ENCODE data around the gene INF2. TPM values are rescaled to one million over a fixed set of nuclear protein-coding genes. Genes with fewer than 3 reads are reported as not detected.

INF2 gene
- total RNA-seq, 1 experiment from 2014 or later = 70.9 TPM

GRCh38 chr14:104675447-104675846, 14.0 kb upstream of the INF2 start:
- Histone ChIP-seq H3K27me3 (replicated peaks; ENCODE audit: insufficient read depth, low read depth, low read length, poor library complexity) (no peaks in the 10 kb centered on the region), H3K9me3 (ENCODE audit: low read depth, low read length, poor library complexity, severe bottlenecking) (no peaks in the 10 kb centered on the region), H3K4me1 (ENCODE audit: insufficient read depth, low read length, poor library complexity, severe bottlenecking) (peaks cover 33% of the 10 kb centered on the region), H3K27ac (ENCODE audit: low read depth, low read length, poor library complexity, severe bottlenecking) (no peak overlapping the region), H3K4me3 (ENCODE audit: low read depth, low read length, poor library complexity, severe bottlenecking) (no peak overlapping the region), H3K36me3 (ENCODE audit: insufficient read depth, low read length, poor library complexity, severe bottlenecking) (no peaks in the 10 kb centered on the region)
- ChIA-PET POLR2A (ENCODE audit: low non-redundant PET) (no interaction called here), CTCF (no interaction called here)
- TF ChIP-seq, protein P1, sequence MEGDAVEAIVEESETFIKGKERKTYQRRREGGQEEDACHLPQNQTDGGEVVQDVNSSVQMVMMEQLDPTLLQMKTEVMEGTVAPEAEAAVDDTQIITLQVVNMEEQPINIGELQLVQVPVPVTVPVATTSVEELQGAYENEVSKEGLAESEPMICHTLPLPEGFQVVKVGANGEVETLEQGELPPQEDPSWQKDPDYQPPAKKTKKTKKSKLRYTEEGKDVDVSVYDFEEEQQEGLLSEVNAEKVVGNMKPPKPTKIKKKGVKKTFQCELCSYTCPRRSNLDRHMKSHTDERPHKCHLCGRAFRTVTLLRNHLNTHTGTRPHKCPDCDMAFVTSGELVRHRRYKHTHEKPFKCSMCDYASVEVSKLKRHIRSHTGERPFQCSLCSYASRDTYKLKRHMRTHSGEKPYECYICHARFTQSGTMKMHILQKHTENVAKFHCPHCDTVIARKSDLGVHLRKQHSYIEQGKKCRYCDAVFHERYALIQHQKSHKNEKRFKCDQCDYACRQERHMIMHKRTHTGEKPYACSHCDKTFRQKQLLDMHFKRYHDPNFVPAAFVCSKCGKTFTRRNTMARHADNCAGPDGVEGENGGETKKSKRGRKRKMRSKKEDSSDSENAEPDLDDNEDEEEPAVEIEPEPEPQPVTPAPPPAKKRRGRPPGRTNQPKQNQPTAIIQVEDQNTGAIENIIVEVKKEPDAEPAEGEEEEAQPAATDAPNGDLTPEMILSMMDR (conservative IDR thresholded peaks at IDR 0.05; ENCODE audit: low read depth, low read length) = no peak
- intact Hi-C loops (cut with micrococcal nuclease; ENCODE audit: unreplicated experiment) = no loop called here
- BruUV-seq (replicated peaks) = no TSS peak
- no peak for DNase-seq (ENCODE audit: low spot score)

DNA sequence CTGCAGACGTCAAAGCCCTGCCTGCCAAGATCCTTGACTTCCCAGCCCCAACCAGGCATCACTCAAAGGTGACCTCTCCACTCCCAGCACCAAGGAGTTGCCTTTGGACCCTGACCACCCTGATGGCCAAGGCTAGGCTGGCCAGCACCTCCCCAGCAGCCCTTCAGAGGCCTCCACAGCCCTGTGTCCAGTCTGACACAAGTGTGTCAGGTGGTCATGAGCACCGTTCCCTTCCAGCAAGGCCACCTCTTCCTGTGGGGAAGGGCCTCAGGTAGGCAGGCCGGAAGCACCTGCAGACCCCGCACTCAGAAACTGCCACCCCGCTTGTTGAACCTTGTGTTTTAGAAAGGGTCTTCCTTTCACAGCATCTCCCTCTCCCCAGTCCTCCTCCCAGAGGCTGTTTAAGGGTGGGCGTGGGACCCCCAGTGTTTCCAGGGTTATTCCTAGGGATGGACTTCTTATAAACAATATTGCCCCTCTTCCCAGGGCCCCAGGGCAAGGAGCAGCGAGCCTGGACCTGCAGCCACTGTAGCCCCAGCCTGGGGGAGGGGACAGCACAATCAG, 13.2 kb upstream of the INF2 start:
- TF ChIP-seq EZH2 (IDR thresholded peaks at IDR 0.05; ENCODE audit: borderline replicate concordance, low read depth, low read length, poor library complexity, severe bottlenecking) = no peak
- TF ChIP-seq, protein P1 (conservative IDR thresholded peaks at IDR 0.05; ENCODE audit: low read depth, low read length) = no peak
- BruUV-seq (replicated peaks) = no TSS peak
- H3K27ac ChIP-seq (ENCODE audit: low read depth, low read length, poor library complexity, severe bottlenecking) = no peak overlapping the region
- intact Hi-C loops (cut with micrococcal nuclease; ENCODE audit: unreplicated experiment) = no loop called here
- no peaks in the 10 kb centered on the region for H3K36me3 ChIP-seq (ENCODE audit: insufficient read depth, low read length, poor library complexity, severe bottlenecking)
- no peaks in the 10 kb centered on the region for H3K9me3 ChIP-seq (ENCODE audit: low read depth, low read length, poor library complexity, severe bottlenecking)
- POLR2A ChIA-PET (ENCODE audit: low non-redundant PET) = interaction anchor here (0.6 kb wide), 1 partner anchor 124 kb away, joined by 3 read pairs; no protein-coding TSS in a partner anchor
- no peak for DNase-seq (ENCODE audit: low spot score)
- peaks cover 40% of the 10 kb centered on the region for H3K4me1 ChIP-seq (ENCODE audit: insufficient read depth, low read length, poor library complexity, severe bottlenecking)
- H3K4me3 ChIP-seq (ENCODE audit: low read depth, low read length, poor library complexity, severe bottlenecking) = no peak overlapping the region
- CTCF ChIA-PET = interaction anchor here (2.9 kb wide), 1 partner anchor 11 kb away, joined by 9 read pairs; no protein-coding TSS in a partner anchor
- H3K27me3 ChIP-seq (replicated peaks; ENCODE audit: insufficient read depth, low read depth, low read length, poor library complexity) = no peaks in the 10 kb centered on the region

DNA sequence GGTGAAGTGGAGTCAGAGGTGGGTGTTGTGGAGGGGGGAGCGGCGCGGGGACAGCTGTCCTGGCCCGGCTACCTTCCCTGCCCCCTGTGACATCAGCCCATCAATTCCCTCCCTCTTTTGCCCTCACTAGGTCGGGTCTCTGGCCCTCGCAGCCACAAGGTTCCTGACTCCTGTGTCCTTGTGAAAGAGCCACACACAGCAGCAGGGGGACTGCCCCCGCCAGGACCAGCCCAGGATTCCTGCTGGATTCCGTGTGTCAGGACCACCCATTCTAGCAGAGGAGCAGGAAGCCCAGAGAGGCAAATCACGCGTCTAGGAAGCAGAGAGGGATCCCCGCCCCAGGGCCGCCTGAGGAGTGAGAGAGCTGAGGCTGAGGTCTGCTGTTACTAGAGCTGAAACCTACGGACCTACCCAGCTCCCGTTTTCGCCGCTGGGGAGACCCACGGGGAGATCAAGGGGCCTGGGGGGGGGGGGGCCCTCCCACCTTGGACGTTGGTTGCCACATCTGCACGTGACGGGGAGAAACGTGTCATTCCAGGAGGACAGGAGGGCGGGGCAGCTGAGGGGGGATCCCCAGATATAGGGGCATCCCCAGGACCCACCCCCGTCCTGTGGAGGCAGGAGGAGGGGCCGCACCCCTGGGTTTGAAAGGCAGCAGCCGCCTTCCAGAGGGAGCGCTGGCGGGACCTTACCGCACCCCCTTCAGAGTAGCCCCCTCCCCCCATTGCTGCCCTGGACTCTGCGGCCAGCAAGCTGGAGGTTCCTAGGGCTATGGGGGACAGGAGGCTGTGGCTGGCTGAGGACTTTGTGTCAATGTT, 12.5 kb upstream of the INF2 start:
- peaks cover 47% of the 10 kb centered on the region for H3K4me1 ChIP-seq (ENCODE audit: insufficient read depth, low read length, poor library complexity, severe bottlenecking)
- H3K27ac ChIP-seq (ENCODE audit: low read depth, low read length, poor library complexity, severe bottlenecking) = peak overlapping the region; percentile 97
- no peak for DNase-seq (ENCODE audit: low spot score)

More for the DNA sequence above, 12.5 kb upstream of the INF2 start:
- intact Hi-C loops (cut with micrococcal nuclease; ENCODE audit: unreplicated experiment) = no loop called here
- ChIA-PET CTCF (interaction anchor here (2.9 kb wide), 1 partner anchor 11 kb away, joined by 9 read pairs; no protein-coding TSS in a partner anchor), POLR2A (ENCODE audit: low non-redundant PET) (interaction anchor here (0.6 kb wide), 1 partner anchor 124 kb away, joined by 3 read pairs; no protein-coding TSS in a partner anchor)
- TF ChIP-seq EZH2 (IDR thresholded peaks at IDR 0.05; ENCODE audit: borderline replicate concordance, low read depth, low read length, poor library complexity, severe bottlenecking) = no peak
- TF ChIP-seq, protein P1 (conservative IDR thresholded peaks at IDR 0.05; ENCODE audit: low read depth, low read length) = no peak
- Histone ChIP-seq H3K4me3 (ENCODE audit: low read depth, low read length, poor library complexity, severe bottlenecking) (peak overlapping the region; percentile 41), H3K9me3 (ENCODE audit: low read depth, low read length, poor library complexity, severe bottlenecking) (no peaks in the 10 kb centered on the region), H3K27me3 (replicated peaks; ENCODE audit: insufficient read depth, low read depth, low read length, poor library complexity) (no peaks in the 10 kb centered on the region), H3K36me3 (ENCODE audit: insufficient read depth, low read length, poor library complexity, severe bottlenecking) (no peaks in the 10 kb centered on the region)
- BruUV-seq (replicated peaks) = no TSS peak
